Mucosa of descending colon (tissue), 3 donors: ENCODE results near the gene C3orf85. TPM values are rescaled to one million over a fixed set of nuclear protein-coding genes. Genes with fewer than 3 reads are reported as not detected.

Source experiments
- ATAC-seq: fragments of 200-7000 bp; cut with Tn5 transposase; one replicate; pipeline ENCODE4 v1.9.1; 2020; ENCODE audit warnings: mild to moderate bottlenecking, moderate library complexity
- DNase-seq, 3 donors: peaks; one replicate each; pipeline ENCODE4 v3.0.0-alpha.2; 2020
- H3K36me3 ChIP-seq: fragments of 200-600 bp; one replicate; pipeline ENCODE4 v1.8.0; 2021; ENCODE audit warnings: low read depth, mild to moderate bottlenecking
- H3K4me1 ChIP-seq: fragments of 200-600 bp; one replicate; pipeline ENCODE4 v1.8.0; 2021; ENCODE audit warnings: low read depth, mild to moderate bottlenecking
- H3K4me3 ChIP-seq: fragments of 200-600 bp; one replicate; pipeline ENCODE4 v1.8.0; 2021; ENCODE audit warnings: mild to moderate bottlenecking
- H3K9me3 ChIP-seq: fragments of 200-600 bp; one replicate; pipeline ENCODE4 v1.8.0; 2021; ENCODE audit warnings: mild to moderate bottlenecking
- CTCF ChIP-seq: fragments of 200-600 bp; IDR thresholded peaks from one replicate; pipeline ENCODE4 v1.8.0; 2022; ENCODE audit warnings: antibody characterized with exemption, mild to moderate bottlenecking
- intact Hi-C, 2 donors: fragments of 100-400 bp; cut with DNase I in 1 of 2; cut with micrococcal nuclease in 1 of 2; formaldehyde crosslinking; loops; one replicate each; pipeline versions ENCODE4 v1.11.0 to v1.11.1; 2022; cut with DNase I, micrococcal nuclease
- total RNA-seq, 3 donors: library from RNA; stranded (reverse); fragmentation: NEBNext Ultra II Directional in 2 of 3; extraction: Animal tissue kit (Norgen Biotek cat#: 25700) in 2 of 3; gene quantifications; one replicate each; pipeline versions ENCODE4 v1.2.1 to v1.2.4, GENCODE V29; 2021 to 2023
- donor health status: DM: no; HTN: no; CAD: no; lungs with moderate emphysema.
- donor health status: DM: no; HTN: no; CAD: no.
- donor health status: DM: no; HTN: yes; CAD: no.

The C3orf85 gene
- total RNA-seq, 3 donors from 2014 or later = 13.0 to 32.6 (median 13.1) TPM

DNA sequence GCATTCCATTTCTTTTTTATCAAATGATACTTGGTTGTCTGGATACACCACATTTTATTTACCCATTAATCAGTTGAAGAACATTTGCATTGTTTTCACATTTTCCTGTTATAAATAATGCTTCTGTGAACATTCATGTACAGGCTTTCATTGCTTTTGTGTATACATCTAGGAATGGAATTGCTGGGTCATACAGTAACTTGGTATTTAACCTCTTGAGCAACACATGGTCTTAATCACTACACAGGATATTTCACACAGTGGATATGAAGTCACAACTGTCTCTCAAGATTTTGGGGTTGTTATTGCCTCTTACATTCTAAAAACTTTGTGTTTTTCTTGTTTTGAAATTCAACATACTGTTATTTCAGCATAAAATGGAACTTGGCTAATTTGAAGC, 48.2 kb downstream of the C3orf85 start:
- intact Hi-C loops = no loop called here
- TF ChIP-seq CTCF = no peak

GRCh38 chr3:109187390-109187789, 50.9 kb downstream of the C3orf85 start:
- intact Hi-C loops = no loop called here
- Histone ChIP-seq H3K4me3 (no peak overlapping the region), H3K36me3 (no peaks in the 10 kb centered on the region), H3K4me1 (no peaks in the 10 kb centered on the region), H3K9me3 (no peaks in the 10 kb centered on the region)
- TF ChIP-seq CTCF = no peak
- DNase-seq (no peak), ATAC-seq (no peak)

More for the DNA sequence above, 48.2 kb downstream of the C3orf85 start:
- no peak for DNase-seq
- no peaks in the 10 kb centered on the region for H3K9me3 ChIP-seq
- no peaks in the 10 kb centered on the region for H3K4me1 ChIP-seq
- no peak for ATAC-seq
- no peaks in the 10 kb centered on the region for H3K36me3 ChIP-seq
- no peak overlapping the region for H3K4me3 ChIP-seq

GRCh38 chr3:109188741-109189140, 52.2 kb downstream of the C3orf85 start:
- no peak overlapping the region for H3K4me3 ChIP-seq
- ATAC-seq (no peak), DNase-seq (no peak)
- intact Hi-C loops = no loop called here
- TF ChIP-seq CTCF = no peak
- H3K4me1 ChIP-seq = no peaks in the 10 kb centered on the region
- H3K9me3 ChIP-seq = no peaks in the 10 kb centered on the region
- no peaks in the 10 kb centered on the region for H3K36me3 ChIP-seq

DNA sequence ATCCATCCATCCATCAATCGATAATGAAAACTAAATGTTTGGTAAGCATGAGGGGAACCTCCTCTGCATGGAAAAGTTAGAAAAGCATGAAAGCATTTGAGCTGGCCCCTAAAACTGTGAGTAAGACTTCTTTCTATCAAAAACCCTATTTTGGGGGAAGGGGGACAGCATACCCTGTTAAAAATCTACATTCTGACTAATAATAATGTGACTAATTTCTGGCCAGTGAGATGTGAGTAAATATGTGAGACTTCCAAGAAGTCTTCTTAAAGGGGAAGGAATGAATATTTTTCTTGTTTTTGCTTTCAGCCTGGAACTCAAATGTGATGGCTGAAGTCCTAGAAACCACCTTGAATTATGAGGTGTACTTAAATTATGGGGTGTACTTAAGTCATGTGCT, 54.9 kb downstream of the C3orf85 start:
- intact Hi-C loops = no loop called here
- ATAC-seq = no peak
- Histone ChIP-seq H3K9me3 (no peaks in the 10 kb centered on the region), H3K36me3 (no peaks in the 10 kb centered on the region), H3K4me1 (no peaks in the 10 kb centered on the region), H3K4me3 (no peak overlapping the region)
- no peak for TF ChIP-seq CTCF
- DNase-seq = no peak

DNA sequence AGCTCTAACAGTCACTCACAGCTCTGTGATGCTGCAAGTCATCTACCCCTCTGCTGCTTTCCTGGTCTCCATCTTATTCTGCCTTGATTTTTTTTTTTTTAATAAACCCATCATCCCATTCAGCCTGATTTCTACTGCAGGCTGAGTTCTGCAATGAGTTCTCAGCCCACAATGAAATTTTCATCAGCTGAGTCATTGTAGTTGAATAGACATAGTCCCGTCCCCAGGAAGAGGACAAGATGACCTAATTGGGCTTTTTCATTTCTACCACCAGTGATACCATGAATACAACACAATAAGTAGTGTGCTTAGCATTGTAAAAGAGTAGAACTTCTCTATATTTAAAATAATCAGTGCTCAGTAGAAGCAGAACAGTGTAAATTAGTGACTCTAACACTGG, 59.3 kb downstream of the C3orf85 start:
- intact Hi-C loops = no loop called here

More for the DNA sequence above, 59.3 kb downstream of the C3orf85 start:
- Histone ChIP-seq H3K36me3 (no peaks in the 10 kb centered on the region), H3K4me3 (no peak overlapping the region), H3K9me3 (no peaks in the 10 kb centered on the region), H3K4me1 (no peaks in the 10 kb centered on the region)
- TF ChIP-seq CTCF = no peak
- ATAC-seq (no peak), DNase-seq (no peak)

Other genes starting within 250 kb of the C3orf85 start
- gene GUCA1C, start 182.8 kb upstream of the C3orf85 start, total RNA-seq = not detected
- not detected for gene MORC1, start 18.6 kb upstream of the C3orf85 start, total RNA-seq
- not detected for gene DPPA2, start 179.8 kb downstream of the C3orf85 start, total RNA-seq
- not detected for gene DPPA4, start 200.8 kb downstream of the C3orf85 start, total RNA-seq